HG03139 (cell line): Measurements from ENCODE around the gene BIRC2.
"Not testable (repeated sequence)": the region's sequence is repeated elsewhere in the genome, so short reads cannot be mapped to it uniquely, and the experiment has no call there.

ENCODE experiments used
- ATAC-seq: cut with Tn5 transposase; IDR thresholded peaks from one replicate; pipeline ENCODE4 v1.9.1; 2021; ENCODE audit not compliant: unreplicated experiment

The BIRC2 gene

GRCh38 chr11:102346748-102347461 is at the start of gene BIRC2:
BIRC2 (plus strand) TSS chr11:102347214; CDS start chr11:102349855, 2,641 bp downstream.
- peak; percentile 89 for ATAC-seq

GRCh38 chr11:102300837-102301236 is 46.2 kb upstream of the BIRC2 start:
- ATAC-seq = not testable (repeated sequence)

GRCh38 chr11:102302241-102302640 is 44.8 kb upstream of the BIRC2 start:
- no peak for ATAC-seq

GRCh38 chr11:102304686-102305085 is 42.3 kb upstream of the BIRC2 start:
- ATAC-seq = no peak

GRCh38 chr11:102305352-102306047 is 41.5 kb upstream of the BIRC2 start:
- ATAC-seq = no peak

- no peak for ATAC-seq
Observed at GRCh38 chr11:102306048-102306597, 40.9 kb upstream of the BIRC2 start.

GRCh38 chr11:102306817-102307726 is 39.9 kb upstream of the BIRC2 start:
- no peak for ATAC-seq

GRCh38 chr11:102307727-102308038 is 39.3 kb upstream of the BIRC2 start:
- ATAC-seq = no peak

- ATAC-seq = no peak
Observed at GRCh38 chr11:102309621-102310541, 37.1 kb upstream of the BIRC2 start.

- ATAC-seq = no peak
Observed at GRCh38 chr11:102312667-102313066, 34.3 kb upstream of the BIRC2 start.

- ATAC-seq = no peak
Observed at GRCh38 chr11:102313238-102313940, 33.6 kb upstream of the BIRC2 start.

- ATAC-seq = no peak
Observed at GRCh38 chr11:102314784-102315183, 32.2 kb upstream of the BIRC2 start.

- ATAC-seq = no peak
Observed at GRCh38 chr11:102316346-102316904, 30.6 kb upstream of the BIRC2 start.

GRCh38 chr11:102317099-102317767 is 29.8 kb upstream of the BIRC2 start, which contains the start of gene BIRC3:
BIRC3 (plus strand) TSS chr11:102317484; CDS start chr11:102324510, 7,026 bp downstream.
- ATAC-seq = peak; percentile 78

GRCh38 chr11:102317768-102318103 is 29.3 kb upstream of the BIRC2 start:
- ATAC-seq = no peak

- no peak for ATAC-seq
Observed at GRCh38 chr11:102318469-102318868, 28.5 kb upstream of the BIRC2 start.

GRCh38 chr11:102319544-102319943 is 27.5 kb upstream of the BIRC2 start:
- no peak for ATAC-seq

- ATAC-seq = no peak
Observed at GRCh38 chr11:102320188-102320587, 26.8 kb upstream of the BIRC2 start.

- ATAC-seq = no peak
Observed at GRCh38 chr11:102320679-102321078, 26.3 kb upstream of the BIRC2 start.
